Smooth muscle cell (in vitro differentiated cells): Measurements from ENCODE around the gene FGD4. TPM values are rescaled to one million over a fixed set of nuclear protein-coding genes. Genes with fewer than 3 reads are reported as not detected.

ENCODE experiments used
- DNase-seq: peaks from one replicate; lab custom pipeline; 2025; ENCODE audit not compliant: unreplicated experiment; lab: John Stamatoyannopoulos, UW
- H2AFZ ChIP-seq: fragments of 200-600 bp; sonication (generic); 2 replicates; pipeline ENCODE4 v1.6.0; 2016; ENCODE audit warnings: antibody characterized with exemption, low read depth, mild to moderate bottlenecking
- H3F3A ChIP-seq: fragments of 200-600 bp; sonication (generic); 2 replicates; pipeline ENCODE4 v1.6.0; 2017; ENCODE audit warnings: antibody characterized with exemption, low read depth
- H3K27ac ChIP-seq: fragments of 200-600 bp; sonication (generic); 2 replicates; pipeline ENCODE4 v1.5.1; 2016; ENCODE audit warnings: low read depth, mild to moderate bottlenecking
- H3K27me3 ChIP-seq: fragments of 200-600 bp; sonication (generic); 2 replicates; pipeline ENCODE4 v1.6.1; 2016; ENCODE audit warnings: low read depth, mild to moderate bottlenecking
- H3K36me3 ChIP-seq: fragments of 200-600 bp; sonication (generic); 2 replicates; pipeline ENCODE4 v1.5.1; 2016; ENCODE audit warnings: low read depth
- H3K4me1 ChIP-seq: fragments of 200-600 bp; sonication (generic); 2 replicates; pipeline ENCODE4 v1.5.1; 2016; ENCODE audit warnings: low read depth
- H3K4me2 ChIP-seq: fragments of 200-600 bp; sonication (generic); 2 replicates; pipeline ENCODE4 v1.6.0; 2016; ENCODE audit warnings: mild to moderate bottlenecking
- H3K4me3 ChIP-seq: fragments of 200-600 bp; sonication (generic); 2 replicates; pipeline ENCODE4 v1.5.1; 2016; ENCODE audit warnings: mild to moderate bottlenecking
- H3K79me2 ChIP-seq: fragments of 200-600 bp; sonication (generic); 2 replicates; pipeline ENCODE4 v1.6.0; 2016; ENCODE audit warnings: low read depth, mild to moderate bottlenecking
- H3K9ac ChIP-seq: fragments of 200-600 bp; sonication (generic); 2 replicates; pipeline ENCODE4 v1.6.0; 2016; ENCODE audit warnings: low read depth
- H3K9me3 ChIP-seq: fragments of 200-600 bp; sonication (generic); replicated peaks from 2 replicates; pipeline ENCODE4 v1.5.1; 2016; ENCODE audit warnings: low read depth
- H4K20me1 ChIP-seq: fragments of 200-600 bp; sonication (generic); 2 replicates; pipeline ENCODE4 v1.6.0; 2016; ENCODE audit warnings: low read depth
- CTCF ChIP-seq: fragments of 200-600 bp; sonication (generic); IDR thresholded peaks from 2 replicates; pipeline ENCODE4 v1.5.1; 2017; ENCODE audit warnings: borderline replicate concordance, mild to moderate bottlenecking, antibody characterized with exemption; ENCODE audit not compliant: insufficient read depth, poor library complexity, severe bottlenecking
- WGBS: methylation state at CpG from one replicate; pipeline ENCODE4 v1.1.7; 2016; ENCODE audit warnings: low lambda C conversion rate; 5-methylcytosine and 5-hydroxymethylcytosine counted together
- polyA plus RNA-seq: library from polyadenylated mRNA; unstranded; fragments of >200 nt; fragmentation: Nextera tagmentation; extraction: Ambion mirVana; gene quantifications from 2 replicates; pipeline ENCODE4 v1.2.1, GENCODE V29; 2016
- total RNA-seq: library from RNA; depleted of rRNA; stranded (reverse); fragments of >200 nt; gene quantifications from 2 replicates; pipeline ENCODE4 v1.2.3, GENCODE V29; 2014

FGD4 gene
- total and polyA plus RNA-seq, 2 experiments from 2014 or later: 0.42 to 5.8 TPM

DNA sequence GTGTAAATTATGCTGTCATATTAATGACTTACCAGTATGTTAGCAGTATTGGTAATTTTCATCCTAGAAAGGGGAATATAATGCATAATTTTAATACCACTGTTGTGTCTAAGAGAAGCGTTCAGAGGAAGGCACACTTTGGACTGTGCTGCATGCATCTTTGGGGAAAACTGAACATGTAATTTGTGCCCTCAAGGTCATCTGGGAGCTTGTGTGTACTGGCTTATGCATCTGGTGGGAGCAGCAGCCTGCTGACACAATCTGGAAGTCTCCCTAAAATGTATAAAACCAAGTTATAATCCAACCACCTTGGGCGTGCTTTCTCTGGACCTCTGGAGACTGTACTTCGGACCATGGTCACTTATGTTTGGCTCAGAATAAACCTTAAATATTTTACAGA is 14.1 kb downstream of the FGD4 start:
- H4K20me1 ChIP-seq: no peaks in the 10 kb centered on the region
- no peak overlapping the region for H3K4me3 ChIP-seq
- H3K9ac ChIP-seq: no peak overlapping the region
- no peaks in the 10 kb centered on the region for H3F3A ChIP-seq
- no peak for TF ChIP-seq CTCF
- WGBS: 92% methylated on average over 3 of the region's 3 CpGs
- no peak for DNase-seq
- H3K4me2 ChIP-seq: no peak overlapping the region
- H3K36me3 ChIP-seq: no peaks in the 10 kb centered on the region
- H3K27ac ChIP-seq: no peak overlapping the region
- no peaks in the 10 kb centered on the region for H3K27me3 ChIP-seq
- no peak overlapping the region for H2AFZ ChIP-seq
- H3K9me3 ChIP-seq: no peaks in the 10 kb centered on the region
- H3K4me1 ChIP-seq: no peaks in the 10 kb centered on the region
- H3K79me2 ChIP-seq: no peaks in the 10 kb centered on the region

DNA sequence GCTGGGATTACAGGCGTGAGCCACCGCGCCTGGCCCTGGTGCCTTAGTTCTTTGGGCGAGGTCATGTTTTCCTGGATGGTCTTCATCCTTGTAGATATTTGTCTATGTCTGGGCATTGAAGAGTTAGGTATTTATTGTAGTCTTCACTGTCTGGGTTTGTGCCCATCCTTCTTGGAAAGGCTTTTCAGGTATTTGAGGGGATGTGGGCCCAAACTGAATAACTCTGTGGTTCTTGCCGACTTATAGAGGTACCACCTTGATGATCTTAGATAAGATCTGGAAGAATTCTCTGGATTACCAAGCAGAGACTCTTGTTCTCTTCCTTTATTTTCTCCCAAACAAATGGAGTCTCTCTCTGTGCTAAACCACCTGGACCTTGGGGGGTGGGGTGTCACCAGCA is 18.9 kb downstream of the FGD4 start:
- no peak overlapping the region for H2AFZ ChIP-seq
- H3K4me3 ChIP-seq: no peak overlapping the region
- TF ChIP-seq CTCF: no peak
- no peak overlapping the region for H3K9ac ChIP-seq
- no peaks in the 10 kb centered on the region for H3K27me3 ChIP-seq
- 94% methylated on average over 5 of the region's 5 CpGs for WGBS
- no peak for DNase-seq
- no peaks in the 10 kb centered on the region for H3K36me3 ChIP-seq
- no peak overlapping the region for H3K27ac ChIP-seq
- H3K9me3 ChIP-seq: no peaks in the 10 kb centered on the region
- no peaks in the 10 kb centered on the region for H3K4me1 ChIP-seq
- no peaks in the 10 kb centered on the region for H3K79me2 ChIP-seq
- H3K4me2 ChIP-seq: no peak overlapping the region
- no peaks in the 10 kb centered on the region for H4K20me1 ChIP-seq
- peaks cover 8% of the 10 kb centered on the region for H3F3A ChIP-seq

DNA sequence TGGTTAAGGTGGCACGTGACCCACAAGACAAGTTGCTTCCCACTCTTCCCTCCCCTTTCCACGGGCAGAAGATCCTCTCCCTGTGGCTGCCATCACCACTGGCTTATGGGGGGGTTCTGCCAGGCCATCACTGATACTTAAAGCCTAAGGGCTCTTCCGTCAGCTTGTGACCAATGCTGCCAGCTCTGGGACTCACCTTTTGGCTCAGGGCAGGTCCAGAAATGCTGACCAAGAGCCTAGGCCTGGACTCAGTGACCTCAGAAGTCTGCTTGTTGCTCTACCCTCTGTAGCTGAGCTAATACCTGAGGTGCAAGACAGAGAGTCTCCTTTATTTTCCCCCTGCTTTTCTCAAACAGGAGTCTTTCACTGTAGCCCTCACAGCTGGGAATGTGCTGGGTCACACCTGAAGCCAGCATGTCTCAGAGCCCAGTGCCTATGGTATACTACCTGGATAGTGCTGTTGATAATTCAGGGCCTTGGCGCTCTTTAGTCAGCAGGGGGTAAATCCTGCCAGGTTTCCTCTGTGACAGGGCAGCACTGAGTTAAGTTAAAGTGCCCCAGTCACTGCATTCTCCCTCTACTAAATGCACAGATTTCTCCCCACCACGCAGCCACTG is 19.7 kb downstream of the FGD4 start:
- Histone ChIP-seq H3K27me3 (no peaks in the 10 kb centered on the region), H3K4me1 (no peaks in the 10 kb centered on the region), H4K20me1 (no peaks in the 10 kb centered on the region), H3K79me2 (no peaks in the 10 kb centered on the region), H3K9me3 (no peaks in the 10 kb centered on the region), H3F3A (peaks cover 8% of the 10 kb centered on the region), H2AFZ (no peak overlapping the region), H3K4me2 (no peak overlapping the region), H3K9ac (no peak overlapping the region), H3K27ac (no peak overlapping the region), H3K4me3 (no peak overlapping the region), H3K36me3 (no peaks in the 10 kb centered on the region)
- no peak for TF ChIP-seq CTCF
- 82% methylated on average over 5 of the region's 5 CpGs for WGBS
- no peak for DNase-seq

DNA sequence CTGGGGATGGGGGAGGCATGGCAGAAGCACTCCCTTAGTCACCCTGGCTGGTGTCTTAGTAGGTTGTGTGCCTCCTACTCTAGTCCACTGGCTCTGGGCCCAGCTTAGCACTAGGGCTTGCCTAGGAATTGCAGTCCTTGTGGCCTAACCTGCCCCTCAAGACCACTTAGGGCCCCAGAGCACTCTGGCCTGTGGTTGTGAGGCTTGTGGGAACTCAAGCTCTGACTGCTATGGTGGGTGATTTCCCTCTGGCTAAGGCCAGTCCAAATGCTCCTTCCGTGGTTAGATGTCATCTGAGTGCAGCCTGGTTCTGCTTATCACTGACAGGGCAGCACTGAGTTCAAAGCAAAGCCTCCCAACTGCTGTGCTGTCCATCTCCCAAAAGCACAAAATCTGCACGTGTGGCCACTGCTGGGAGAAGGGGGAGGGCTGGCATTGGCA is 20.2 kb downstream of the FGD4 start:
- peaks cover 8% of the 10 kb centered on the region for H3F3A ChIP-seq
- WGBS: 3% methylated on average over 2 of the region's 2 CpGs
- no peak overlapping the region for H3K27ac ChIP-seq
- no peaks in the 10 kb centered on the region for H3K27me3 ChIP-seq
- no peaks in the 10 kb centered on the region for H3K9me3 ChIP-seq
- DNase-seq: no peak
- no peak overlapping the region for H3K4me3 ChIP-seq
- H2AFZ ChIP-seq: no peak overlapping the region
- H3K4me2 ChIP-seq: no peak overlapping the region
- no peak overlapping the region for H3K9ac ChIP-seq
- H4K20me1 ChIP-seq: no peaks in the 10 kb centered on the region
- no peak for TF ChIP-seq CTCF
- no peaks in the 10 kb centered on the region for H3K4me1 ChIP-seq
- H3K79me2 ChIP-seq: no peaks in the 10 kb centered on the region
- no peaks in the 10 kb centered on the region for H3K36me3 ChIP-seq
